Naive B cell (primary cell): Measurements from ENCODE around the gene PPP1R3G. TPM values are rescaled to one million over a fixed set of nuclear protein-coding genes. Genes with fewer than 3 reads are reported as not detected.
"Not testable (repeated sequence)": the region's sequence is repeated elsewhere in the genome, so short reads cannot be mapped to it uniquely, and the experiment has no call there.

Experiments
- ATAC-seq, 2 donors: fragments of 150-1000 bp; cut with Tn5 transposase; 2 replicates each; pipeline ENCODE4 v1.10.0; 2021; ENCODE audit warnings: low read depth in 2 of 2, mild to moderate bottlenecking in 2 of 2, moderate library complexity in 2 of 2
- DNase-seq: peaks from one replicate; pipeline ENCODE4 v3.0.0; 2022
- H3K27ac Mint-ChIP-seq, 6 donors: one replicate each; pipeline ENCODE4 v1.8.0; 2020 to 2022; ENCODE audit warnings: mild to moderate bottlenecking in 6 of 6, mixed read lengths in 6 of 6, moderate library complexity in 5 of 6, inconsistent platforms in 2 of 6
- H3K27me3 Mint-ChIP-seq, 3 donors: one replicate each; pipeline ENCODE4 v1.8.0; 2021 to 2022; ENCODE audit warnings: mixed read lengths in 3 of 3, mild to moderate bottlenecking in 1 of 3
- H3K36me3 Mint-ChIP-seq, 2 donors: one replicate each; pipeline ENCODE4 v1.8.0; 2020 to 2022; ENCODE audit warnings: mixed read lengths in 2 of 2, inconsistent platforms in 1 of 2, mild to moderate bottlenecking in 1 of 2
- H3K4me1 Mint-ChIP-seq, 3 donors: one replicate each; pipeline ENCODE4 v1.8.0; 2020 to 2022; ENCODE audit warnings: mixed read lengths in 3 of 3, inconsistent platforms in 1 of 3, mild to moderate bottlenecking in 1 of 3, moderate library complexity in 1 of 3
- H3K4me3 Mint-ChIP-seq, 8 donors: one replicate each; pipeline ENCODE4 v1.8.0; 2020 to 2022; ENCODE audit warnings: mild to moderate bottlenecking in 8 of 8, mixed read lengths in 8 of 8, moderate library complexity in 8 of 8, inconsistent platforms in 2 of 8
- H3K9me3 Mint-ChIP-seq, 7 donors: one replicate each; pipeline ENCODE4 v1.8.0; 2020 to 2022; ENCODE audit warnings: mixed read lengths in 7 of 7, mild to moderate bottlenecking in 5 of 7, inconsistent platforms in 2 of 7, moderate library complexity in 1 of 7
- polyA plus RNA-seq, 6 donors: library from polyadenylated mRNA; unstranded; fragments of 300-500 nt; fragmentation: Illumina TruSeq; gene quantifications; one replicate each; pipeline ENCODE4 v1.2.3, GENCODE V29; 2021; ENCODE audit warnings: low read depth in 6 of 6

Gene PPP1R3G
- polyA plus RNA-seq, 6 donors from 2014 or later = 0.11 TPM; not detected in 4

DNA sequence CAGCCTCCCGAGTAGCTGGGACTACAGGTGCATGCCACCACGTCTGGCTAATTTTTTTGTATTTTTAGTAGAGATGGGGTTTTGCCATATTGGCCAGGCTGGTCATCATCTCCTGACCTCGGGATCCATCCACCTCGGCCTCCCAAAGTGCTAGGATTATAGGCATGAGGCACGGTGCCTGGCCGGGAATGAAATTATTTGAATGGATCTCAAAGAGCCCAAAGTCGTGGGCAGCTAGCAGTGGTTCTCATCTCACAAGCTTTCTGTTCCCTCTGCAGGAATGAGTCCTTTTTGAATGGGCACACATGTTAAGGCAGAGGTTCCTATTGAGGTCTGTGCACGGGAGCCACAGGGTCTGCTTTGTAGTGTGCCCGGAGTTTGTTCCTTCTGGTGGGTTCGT lies 34.9 kb downstream of the PPP1R3G start:
- no peaks in the 10 kb centered on the region for H3K27me3 Mint-ChIP-seq
- H3K4me1 Mint-ChIP-seq = peaks cover 0 to 6% (median 3%) of the 10 kb centered on the region in 3 donors
- no peak overlapping the region for H3K4me3 Mint-ChIP-seq
- no peaks in the 10 kb centered on the region for H3K9me3 Mint-ChIP-seq
- ATAC-seq (no peak), DNase-seq (no peak)
- H3K36me3 Mint-ChIP-seq = peaks cover 0 to 10% of the 10 kb centered on the region in 2 donors
- H3K27ac Mint-ChIP-seq = no peak overlapping the region

DNA sequence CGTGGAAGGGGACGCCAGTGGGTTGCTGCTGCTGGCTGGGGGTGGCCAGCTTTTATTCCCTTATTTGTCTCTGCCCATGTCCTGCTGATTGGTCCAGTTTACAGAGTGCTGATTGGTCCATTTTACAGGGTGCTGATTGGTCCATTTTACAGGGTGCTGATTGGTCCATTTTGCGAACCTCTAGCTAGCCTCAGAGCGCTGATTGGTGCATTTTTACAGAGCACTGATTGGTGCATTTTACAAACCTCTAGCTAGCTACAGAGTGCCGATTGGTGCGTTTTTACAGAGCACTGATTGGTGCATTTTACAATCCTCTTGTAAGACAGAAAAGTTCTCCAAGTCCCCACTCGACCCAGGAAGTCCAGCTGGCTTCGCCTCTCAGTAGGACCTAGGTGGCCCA lies 35.4 kb downstream of the PPP1R3G start:
- not testable (repeated sequence) for ATAC-seq, H3K4me1 Mint-ChIP-seq, H3K9me3 Mint-ChIP-seq, H3K27ac Mint-ChIP-seq, H3K4me3 Mint-ChIP-seq, H3K27me3 Mint-ChIP-seq, DNase-seq
- H3K36me3 Mint-ChIP-seq = peaks cover 0 to 10% of the 10 kb centered on the region in 2 donors

GRCh38 chr6:5121479-5121878 lies 36.3 kb downstream of the PPP1R3G start:
- DNase-seq (no peak), ATAC-seq (no peak)
- no peak overlapping the region for H3K4me3 Mint-ChIP-seq
- H3K27ac Mint-ChIP-seq = peak overlapping the region in 1 of 6 donors; percentile 54
- H3K27me3 Mint-ChIP-seq = no peaks in the 10 kb centered on the region
- H3K9me3 Mint-ChIP-seq = no peaks in the 10 kb centered on the region
- H3K4me1 Mint-ChIP-seq = no peaks in the 10 kb centered on the region
- H3K36me3 Mint-ChIP-seq = peaks cover 0 to 10% of the 10 kb centered on the region in 2 donors

GRCh38 chr6:5121956-5122355 lies 36.8 kb downstream of the PPP1R3G start:
- H3K9me3 Mint-ChIP-seq = no peaks in the 10 kb centered on the region
- no peaks in the 10 kb centered on the region for H3K27me3 Mint-ChIP-seq
- DNase-seq = no peak
- H3K36me3 Mint-ChIP-seq = peaks cover 0 to 10% of the 10 kb centered on the region in 2 donors
- no peak for ATAC-seq
- no peak overlapping the region for H3K27ac Mint-ChIP-seq
- H3K4me3 Mint-ChIP-seq = no peak overlapping the region
- no peaks in the 10 kb centered on the region for H3K4me1 Mint-ChIP-seq

- DNase-seq (no peak), ATAC-seq (no peak)
- Mint-ChIP-seq H3K4me3 (no peak overlapping the region), H3K27me3 (no peaks in the 10 kb centered on the region), H3K4me1 (no peaks in the 10 kb centered on the region), H3K9me3 (no peaks in the 10 kb centered on the region), H3K36me3 (peaks cover 0 to 10% of the 10 kb centered on the region in 2 donors), H3K27ac (peak overlapping the region in 1 of 6 donors; percentile 44)
Observed at GRCh38 chr6:5122504-5123112, 37.5 kb downstream of the PPP1R3G start.

- no peak overlapping the region for H3K4me3 Mint-ChIP-seq
- H3K27ac Mint-ChIP-seq = peak overlapping the region in 1 of 6 donors; percentile 44
- no peaks in the 10 kb centered on the region for H3K27me3 Mint-ChIP-seq
- peaks cover 4 to 8% (median 6%) of the 10 kb centered on the region in 3 donors for H3K4me1 Mint-ChIP-seq
- no peak for DNase-seq
- no peaks in the 10 kb centered on the region for H3K9me3 Mint-ChIP-seq
- peaks cover 0 to 7% of the 10 kb centered on the region in 2 donors for H3K36me3 Mint-ChIP-seq
- ATAC-seq = no peak
Observed at GRCh38 chr6:5123296-5124143, 38.4 kb downstream of the PPP1R3G start.

DNA sequence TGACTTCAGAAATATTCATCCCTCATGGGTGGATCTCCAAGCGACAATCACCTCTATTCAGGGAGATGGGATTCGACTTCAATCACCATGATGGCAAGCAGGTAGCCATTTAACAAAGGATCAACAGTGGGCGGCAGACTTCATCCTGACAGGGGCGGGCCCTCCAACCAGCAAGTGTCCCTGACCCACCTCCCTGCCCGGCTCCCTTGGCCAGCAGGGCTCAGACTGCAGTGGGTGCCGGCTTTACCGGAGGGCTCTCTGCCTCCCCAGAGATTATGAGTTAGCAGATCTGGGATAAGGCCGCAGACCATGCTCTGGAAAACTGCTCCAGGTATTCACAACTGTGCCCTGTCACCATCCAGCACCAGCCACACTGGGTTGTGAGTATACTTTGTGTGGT lies 39.4 kb downstream of the PPP1R3G start:
- Mint-ChIP-seq H3K4me1 (peaks cover 14 to 18% (median 16%) of the 10 kb centered on the region in 3 donors), H3K27me3 (no peaks in the 10 kb centered on the region), H3K9me3 (no peaks in the 10 kb centered on the region), H3K36me3 (peaks cover 0 to 10% of the 10 kb centered on the region in 2 donors), H3K4me3 (no peak overlapping the region), H3K27ac (peak overlapping the region in 1 of 6 donors; percentile 9)
- DNase-seq = no peak
- ATAC-seq = no peak

- no peak overlapping the region for H3K4me3 Mint-ChIP-seq
- H3K36me3 Mint-ChIP-seq = peaks cover 0 to 10% of the 10 kb centered on the region in 2 donors
- no peak overlapping the region for H3K27ac Mint-ChIP-seq
- no peaks in the 10 kb centered on the region for H3K9me3 Mint-ChIP-seq
- H3K4me1 Mint-ChIP-seq = peaks cover 19 to 22% (median 20%) of the 10 kb centered on the region in 3 donors
- H3K27me3 Mint-ChIP-seq = no peaks in the 10 kb centered on the region
- ATAC-seq (no peak), DNase-seq (no peak)
Observed at GRCh38 chr6:5125152-5126006, 40.2 kb downstream of the PPP1R3G start.

DNA sequence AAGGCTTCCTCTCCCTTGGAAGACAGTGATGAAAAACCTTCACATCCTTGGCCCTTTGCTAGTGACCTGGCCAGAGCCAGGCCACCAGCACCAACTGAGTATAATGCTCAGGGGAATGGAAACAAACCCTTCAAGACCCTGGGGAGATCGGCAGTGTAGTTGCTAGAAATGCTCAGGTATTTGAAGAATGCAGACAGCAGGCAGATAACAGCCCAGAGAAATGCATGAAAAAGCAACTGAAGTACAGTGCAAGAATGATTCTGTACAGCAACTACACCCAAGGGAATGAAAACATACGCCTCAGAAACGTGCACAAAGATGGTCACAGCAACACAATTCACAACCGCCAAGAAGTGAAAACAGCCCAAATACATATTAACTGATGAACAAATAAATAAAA lies 41.1 kb downstream of the PPP1R3G start:
- ATAC-seq (no peak), DNase-seq (no peak)
- Mint-ChIP-seq H3K27me3 (no peaks in the 10 kb centered on the region), H3K27ac (no peak overlapping the region), H3K4me1 (peaks cover 22 to 28% (median 24%) of the 10 kb centered on the region in 3 donors), H3K4me3 (no peak overlapping the region), H3K36me3 (peaks cover 0 to 7% of the 10 kb centered on the region in 2 donors), H3K9me3 (no peaks in the 10 kb centered on the region)

DNA sequence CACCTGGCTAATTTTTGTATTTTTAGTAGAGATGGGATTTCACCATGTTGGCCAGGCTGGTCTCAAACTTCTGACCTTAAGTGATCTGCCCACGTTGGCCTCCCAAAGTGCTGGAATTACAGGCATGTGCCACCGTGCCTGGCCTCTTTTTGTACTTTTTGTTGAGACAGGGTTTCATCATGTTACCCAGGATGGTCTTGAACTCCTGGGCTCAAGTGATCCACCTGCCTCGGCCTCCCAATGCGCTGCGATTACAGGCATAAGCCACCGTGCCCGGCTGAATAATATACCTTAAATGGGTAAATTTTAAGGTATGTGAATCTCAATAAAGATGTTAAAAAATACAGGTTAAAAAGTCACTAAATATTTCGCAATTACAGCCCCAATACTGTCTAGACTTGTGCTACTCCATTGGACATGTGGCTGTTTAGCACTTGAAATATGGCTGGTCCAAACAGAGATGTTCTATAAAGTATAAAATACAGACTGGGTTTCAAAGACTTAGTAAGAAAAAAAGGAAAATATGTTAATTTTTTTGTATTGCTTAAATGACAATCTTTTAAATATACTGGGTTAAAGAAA lies 42.1 kb downstream of the PPP1R3G start:
- H3K36me3 Mint-ChIP-seq = peaks cover 0 to 5% of the 10 kb centered on the region in 2 donors
- ATAC-seq (no peak), DNase-seq (no peak)
- H3K27ac Mint-ChIP-seq = no peak overlapping the region
- H3K4me3 Mint-ChIP-seq = no peak overlapping the region
- H3K9me3 Mint-ChIP-seq = no peaks in the 10 kb centered on the region
- H3K4me1 Mint-ChIP-seq = peaks cover 26 to 34% (median 28%) of the 10 kb centered on the region in 3 donors
- no peaks in the 10 kb centered on the region for H3K27me3 Mint-ChIP-seq

- DNase-seq = no peak
- Mint-ChIP-seq H3K9me3 (no peaks in the 10 kb centered on the region), H3K36me3 (peaks cover 0 to 5% of the 10 kb centered on the region in 2 donors), H3K4me3 (no peak overlapping the region), H3K4me1 (peaks cover 38 to 45% (median 38%) of the 10 kb centered on the region in 3 donors), H3K27me3 (no peaks in the 10 kb centered on the region), H3K27ac (peak overlapping the region in 2 of 6 donors; percentile 44 to 81)
- no peak for ATAC-seq
Observed at GRCh38 chr6:5128351-5128750, 43.2 kb downstream of the PPP1R3G start.

DNA sequence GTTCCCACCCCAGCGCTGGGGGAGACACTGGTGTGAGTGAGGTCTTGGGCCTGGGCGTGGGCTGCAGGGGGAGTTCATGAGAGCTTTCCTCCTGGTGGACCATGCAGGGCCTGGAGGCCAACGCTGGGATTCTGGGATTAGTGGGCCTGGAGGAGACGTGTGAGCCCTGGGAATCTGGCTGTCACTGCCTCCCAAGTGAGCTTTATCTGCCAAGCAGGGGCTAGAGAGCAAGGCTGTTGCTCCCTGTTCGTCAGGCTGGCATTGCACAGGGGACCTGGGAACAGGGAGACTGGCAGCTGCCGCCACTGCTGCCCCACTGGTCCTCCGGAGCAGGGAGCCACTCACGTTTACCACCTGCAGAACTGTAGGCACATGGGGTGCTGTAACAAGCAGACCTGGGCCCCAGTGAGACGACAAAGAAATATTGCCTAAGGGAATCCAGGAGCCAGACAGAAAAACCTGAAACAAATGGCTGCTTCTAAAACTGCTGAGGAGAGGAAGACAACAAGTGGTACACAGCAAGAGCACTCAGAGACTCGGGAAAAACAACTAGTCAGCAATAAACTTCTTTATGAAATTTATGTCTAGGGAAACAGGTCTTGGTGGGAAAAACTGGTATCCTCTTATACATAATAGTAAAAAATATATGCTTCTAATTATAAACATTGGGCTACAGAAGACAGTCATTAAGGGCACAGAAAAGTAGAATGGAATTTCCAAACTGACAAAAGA lies 45.2 kb downstream of the PPP1R3G start:
- no peaks in the 10 kb centered on the region for H3K27me3 Mint-ChIP-seq
- H3K36me3 Mint-ChIP-seq = peaks cover 0 to 11% of the 10 kb centered on the region in 2 donors
- ATAC-seq (no peak), DNase-seq (no peak)
- peak overlapping the region in 4 of 6 donors; percentile 7 to 68 (median 52) for H3K27ac Mint-ChIP-seq
- peak overlapping the region in 1 of 8 donors; percentile 39 for H3K4me3 Mint-ChIP-seq
- peaks cover 41 to 45% (median 42%) of the 10 kb centered on the region in 3 donors for H3K4me1 Mint-ChIP-seq
- H3K9me3 Mint-ChIP-seq = no peaks in the 10 kb centered on the region
